Loucy (cell line): Measurements from ENCODE around the gene HERC2.

Experiments used
- H2AFZ ChIP-seq: fragments of 200-600 bp; sonication (generic); 2 replicates; pipeline ENCODE4 v1.6.0; 2016; ENCODE audit warnings: antibody characterized with exemption, mild to moderate bottlenecking, low read length, moderate library complexity
- H3F3A ChIP-seq: fragments of 200-600 bp; 2 replicates; pipeline ENCODE4 v1.6.0; 2016; ENCODE audit warnings: antibody characterized with exemption, low read depth, mild to moderate bottlenecking
- H3K27me3 ChIP-seq: fragments of 200-600 bp; sonication (generic); 2 replicates; pipeline ENCODE4 v1.6.1; 2014; ENCODE audit warnings: low read length, mild to moderate bottlenecking; ENCODE audit not compliant: insufficient read depth, poor library complexity, severe bottlenecking
- H3K36me3 ChIP-seq: fragments of 200-600 bp; sonication (generic); 2 replicates; pipeline ENCODE4 v1.6.1; 2016; ENCODE audit warnings: low read length; ENCODE audit not compliant: insufficient read depth
- H3K4me1 ChIP-seq: fragments of 200-600 bp; sonication (generic); 2 replicates; pipeline ENCODE4 v1.5.1; 2014; ENCODE audit warnings: low read length, mild to moderate bottlenecking; ENCODE audit not compliant: insufficient read depth, poor library complexity, severe bottlenecking
- H3K4me2 ChIP-seq: fragments of 200-600 bp; sonication (generic); 2 replicates; pipeline ENCODE4 v1.6.0; 2014; ENCODE audit warnings: antibody characterized with exemption, low read length, low read depth, mild to moderate bottlenecking; ENCODE audit not compliant: poor library complexity, severe bottlenecking
- H3K4me3 ChIP-seq: fragments of 200-600 bp; sonication (generic); 2 replicates; pipeline ENCODE4 v1.5.1; 2014; ENCODE audit warnings: low read length, mild to moderate bottlenecking, mixed read lengths; ENCODE audit not compliant: poor library complexity, severe bottlenecking
- H3K79me2 ChIP-seq: fragments of 200-600 bp; sonication (generic); 2 replicates; pipeline ENCODE4 v1.6.1; 2014; ENCODE audit warnings: low read length; ENCODE audit not compliant: insufficient read depth
- H3K9ac ChIP-seq: fragments of 200-600 bp; sonication (generic); 2 replicates; pipeline ENCODE4 v1.6.0; 2014; ENCODE audit warnings: mild to moderate bottlenecking, low read depth, low read length, moderate library complexity; ENCODE audit not compliant: poor library complexity, severe bottlenecking
- H3K9me2 ChIP-seq: fragments of 200-600 bp; sonication (generic); replicated peaks from 2 replicates; pipeline ENCODE4 v1.6.1; 2016; ENCODE audit warnings: low read depth, low read length, mixed read lengths
- H3K9me3 ChIP-seq: fragments of 200-600 bp; sonication (generic); 2 replicates; pipeline ENCODE4 v1.6.1; 2014; ENCODE audit warnings: mild to moderate bottlenecking, antibody characterized with exemption, low read length, low read depth; ENCODE audit not compliant: insufficient read depth
- H4K20me1 ChIP-seq: fragments of 200-600 bp; sonication (generic); 2 replicates; pipeline ENCODE4 v1.6.0; 2014; ENCODE audit warnings: antibody characterized with exemption, low read length, mild to moderate bottlenecking; ENCODE audit not compliant: insufficient read depth, poor library complexity, severe bottlenecking
- CTCF ChIP-seq: fragments of 200-600 bp; sonication (generic); conservative IDR thresholded peaks from 2 replicates; pipeline ENCODE4 v1.5.1; 2014; ENCODE audit warnings: mild to moderate bottlenecking, antibody characterized with exemption, low read length
- EZH2phosphoT487 ChIP-seq: fragments of 200-600 bp; IDR thresholded peaks from 2 replicates; pipeline ENCODE4 v1.6.1; 2018; ENCODE audit warnings: antibody characterized with exemption, mild to moderate bottlenecking, moderate library complexity, borderline replicate concordance

The HERC2 gene

DNA sequence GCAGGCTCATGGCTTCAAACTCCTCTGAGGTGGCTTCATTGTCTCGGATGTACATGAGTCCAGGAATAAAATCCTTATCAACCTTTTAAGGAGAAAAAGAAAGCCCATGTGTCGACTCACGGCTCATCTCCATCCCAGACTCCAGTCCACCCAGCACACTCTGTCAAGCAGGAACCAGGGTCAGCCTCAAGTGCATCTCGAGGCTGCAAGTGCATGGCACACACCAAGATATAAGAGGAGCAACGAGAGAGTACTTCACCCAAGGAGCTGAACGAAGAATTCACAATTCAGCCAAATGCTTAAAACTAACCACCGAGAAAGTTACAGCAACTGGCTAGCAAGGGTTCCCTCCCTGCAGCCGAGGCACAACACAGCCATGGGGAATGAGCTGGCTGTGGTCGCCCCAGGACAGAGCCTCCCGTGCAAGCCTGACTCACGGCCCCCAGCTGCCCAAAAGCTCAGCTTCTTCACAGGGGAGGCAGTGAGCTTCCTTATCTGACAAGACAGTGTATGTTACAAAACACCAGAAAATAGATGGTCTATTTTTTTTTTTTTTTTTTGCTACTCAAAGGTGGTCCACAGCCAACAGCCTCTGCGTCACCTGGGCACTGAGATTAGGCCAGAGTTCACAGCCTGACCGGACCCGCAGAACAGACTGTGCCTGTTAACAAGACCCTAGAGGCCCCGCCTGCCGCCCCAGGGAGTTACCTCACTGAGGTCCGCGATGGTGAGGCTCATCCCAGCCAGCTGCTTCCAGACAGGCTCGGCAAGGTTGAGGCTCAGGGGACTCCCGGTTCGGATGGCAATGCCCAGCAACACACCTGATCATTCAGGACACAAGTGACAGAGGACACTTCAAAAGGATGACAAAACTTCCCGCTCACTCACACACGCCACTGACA is 207.0 kb downstream of the HERC2 start:
- H3K4me1 ChIP-seq, result no peaks in the 10 kb centered on the region
- no peak overlapping the region for H2AFZ ChIP-seq
- H3K4me2 ChIP-seq, result no peak overlapping the region
- no peaks in the 10 kb centered on the region for H3K9me3 ChIP-seq
- no peaks in the 10 kb centered on the region for H3K9me2 ChIP-seq
- H4K20me1 ChIP-seq, result no peaks in the 10 kb centered on the region
- no peaks in the 10 kb centered on the region for H3K79me2 ChIP-seq
- TF ChIP-seq EZH2phosphoT487 (no peak), CTCF (no peak)
- H3K27me3 ChIP-seq, result no peaks in the 10 kb centered on the region
- peaks cover 78% of the 10 kb centered on the region; the same call in 1 of the 2 replicates for H3K36me3 ChIP-seq
- H3F3A ChIP-seq, result 0 out of 2 replicates have a peak, but pooled peaks cover 3% of the 10 kb centered on the region
- H3K9ac ChIP-seq, result no peak overlapping the region
- H3K4me3 ChIP-seq, result no peak overlapping the region

DNA sequence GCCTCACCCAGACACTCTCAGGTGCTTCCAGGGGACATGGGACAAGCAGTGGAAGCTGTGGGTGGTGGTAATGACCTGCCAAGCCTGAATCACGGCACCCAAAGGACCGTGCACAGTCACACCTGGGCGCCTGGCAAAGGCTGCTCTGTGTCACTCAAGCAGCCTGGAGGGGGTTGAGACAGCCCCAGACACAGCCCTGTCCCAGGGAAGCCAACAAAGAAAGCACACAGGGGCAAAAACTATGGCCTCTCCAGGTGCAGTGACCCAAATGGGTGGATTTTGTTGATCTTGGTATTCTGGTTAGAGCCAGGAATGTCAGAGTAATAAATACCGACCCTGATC is 207.9 kb downstream of the HERC2 start:
- Histone ChIP-seq H3K4me2 (no peak overlapping the region), H3K9me3 (no peaks in the 10 kb centered on the region), H3K79me2 (no peaks in the 10 kb centered on the region), H3K4me3 (no peak overlapping the region), H3K36me3 (peaks cover 71% of the 10 kb centered on the region; the same call in 1 of the 2 replicates), H3K4me1 (no peaks in the 10 kb centered on the region), H3K9ac (no peak overlapping the region), H4K20me1 (no peaks in the 10 kb centered on the region), H2AFZ (no peak overlapping the region), H3F3A (0 out of 2 replicates have a peak, but pooled peaks cover 3% of the 10 kb centered on the region), H3K27me3 (no peaks in the 10 kb centered on the region), H3K9me2 (no peaks in the 10 kb centered on the region)
- no peak for TF ChIP-seq EZH2phosphoT487
- no peak for TF ChIP-seq CTCF

DNA sequence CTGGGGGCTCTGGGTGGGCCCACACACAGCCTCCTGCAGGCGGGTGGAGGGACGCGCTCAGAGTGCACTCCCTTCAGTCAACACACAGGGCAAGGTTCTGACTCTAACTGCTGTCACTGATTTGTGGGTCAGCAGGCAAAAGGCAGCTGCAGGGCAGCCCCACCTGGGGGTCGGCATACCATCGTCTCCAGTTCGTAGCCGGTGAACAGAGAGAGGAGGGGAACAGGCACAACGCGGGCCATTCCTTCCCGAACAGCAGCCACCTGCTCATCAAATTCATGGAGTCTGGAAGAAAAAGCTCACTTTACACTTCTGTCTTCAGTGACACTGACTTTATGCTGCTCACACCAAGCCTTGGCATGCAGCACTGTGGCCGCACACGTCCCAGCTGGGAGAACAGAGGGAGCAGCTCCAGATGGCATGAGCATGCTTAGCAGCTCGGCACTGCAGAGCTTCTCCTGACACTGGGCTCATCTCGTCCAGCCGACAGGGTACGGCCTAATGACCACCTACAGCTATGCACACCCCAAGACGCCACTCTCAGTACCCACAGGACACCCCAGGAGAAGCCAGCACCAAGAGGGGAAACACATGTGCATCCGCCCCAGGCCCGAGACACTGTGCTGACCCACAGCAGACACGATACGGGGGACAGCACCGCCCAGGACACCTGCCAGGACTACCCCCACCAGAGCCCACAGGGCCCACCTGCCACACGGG is 208.4 kb downstream of the HERC2 start:
- Histone ChIP-seq H3K36me3 (peaks cover 68% of the 10 kb centered on the region; the same call in 1 of the 2 replicates), H3K9ac (no peak overlapping the region), H3K4me1 (no peaks in the 10 kb centered on the region), H4K20me1 (no peaks in the 10 kb centered on the region), H3F3A (0 out of 2 replicates have a peak, but pooled peaks cover 3% of the 10 kb centered on the region), H2AFZ (no peak overlapping the region), H3K9me2 (no peaks in the 10 kb centered on the region), H3K27me3 (no peaks in the 10 kb centered on the region), H3K4me2 (no peak overlapping the region), H3K9me3 (no peaks in the 10 kb centered on the region), H3K4me3 (no peak overlapping the region), H3K79me2 (no peaks in the 10 kb centered on the region)
- TF ChIP-seq EZH2phosphoT487 (no peak), CTCF (no peak)
